NCI-H146 treated with DMSO at 0.1 percent for 48 hours (cell line): ENCODE results near the gene PRSS57.

Experiments
- DNase-seq: peaks from one replicate; lab custom pipeline; 2025; ENCODE audit not compliant: unreplicated experiment; lab: John Stamatoyannopoulos, UW

Gene PRSS57

DNA sequence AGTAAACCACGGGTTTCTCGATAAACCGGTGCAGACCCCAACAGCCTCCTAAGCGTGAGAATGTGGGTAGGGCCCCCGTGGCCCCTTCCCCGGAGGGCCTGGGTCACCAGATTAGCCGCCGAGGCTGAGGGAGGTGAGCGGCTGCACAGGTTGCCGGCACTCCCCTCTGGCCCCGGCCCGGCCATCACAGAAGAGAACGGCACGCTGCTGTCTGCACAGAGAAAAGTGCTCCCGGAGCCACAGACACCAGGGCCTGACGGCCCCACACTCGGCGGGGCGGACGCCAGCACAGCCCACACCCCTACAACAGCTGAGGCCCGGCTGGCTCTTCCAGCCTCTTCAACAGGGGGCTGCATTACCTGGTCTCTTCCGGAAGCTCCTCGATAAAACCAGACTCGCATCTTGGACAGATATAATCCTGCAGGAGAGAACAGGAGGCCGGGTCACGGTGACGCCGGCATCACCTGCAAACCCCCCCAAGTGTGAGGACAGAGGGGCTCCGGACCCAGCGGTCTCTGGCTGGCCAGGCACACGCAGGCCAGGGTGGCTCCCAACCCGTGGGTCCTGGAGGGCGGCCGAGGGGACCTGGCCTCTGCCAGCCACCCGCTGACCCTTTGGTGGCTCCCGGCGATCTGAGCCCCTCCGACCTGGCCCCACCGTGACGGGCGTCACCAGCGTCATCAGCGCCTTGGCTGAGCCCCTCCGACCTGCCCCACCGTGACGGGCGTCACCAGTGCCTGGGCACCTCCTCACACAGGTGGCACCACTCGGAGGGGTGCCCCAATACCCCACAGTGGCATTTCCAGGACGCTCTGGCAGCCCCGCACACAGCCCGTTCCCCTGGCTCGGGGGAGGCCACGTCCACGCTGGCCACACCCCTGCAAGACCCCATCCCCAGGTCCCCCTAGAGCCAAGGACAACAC, 42.5 kb downstream of the PRSS57 start:
- DNase-seq: no peak

DNA sequence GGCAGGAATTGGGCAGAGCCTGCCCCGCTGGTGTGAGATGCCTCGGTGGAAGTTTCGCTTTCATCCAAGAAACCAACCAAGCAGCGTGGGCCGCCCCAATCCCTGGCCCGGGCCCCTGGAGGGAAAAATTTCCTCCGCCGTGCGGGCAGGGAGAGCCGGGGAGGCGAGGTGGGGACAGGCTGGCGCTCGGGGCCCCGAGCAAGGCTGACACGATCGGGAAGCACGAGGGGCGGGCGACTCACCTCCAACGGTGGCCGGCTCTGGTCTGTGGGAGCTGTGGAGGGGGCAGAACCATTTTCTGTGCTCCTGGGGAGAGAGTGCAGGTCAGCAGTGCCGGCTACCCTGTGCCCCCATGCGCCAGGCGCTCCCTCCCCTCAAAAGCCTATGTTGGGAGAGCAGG, 43.3 kb downstream of the PRSS57 start:
- DNase-seq: no peak

DNA sequence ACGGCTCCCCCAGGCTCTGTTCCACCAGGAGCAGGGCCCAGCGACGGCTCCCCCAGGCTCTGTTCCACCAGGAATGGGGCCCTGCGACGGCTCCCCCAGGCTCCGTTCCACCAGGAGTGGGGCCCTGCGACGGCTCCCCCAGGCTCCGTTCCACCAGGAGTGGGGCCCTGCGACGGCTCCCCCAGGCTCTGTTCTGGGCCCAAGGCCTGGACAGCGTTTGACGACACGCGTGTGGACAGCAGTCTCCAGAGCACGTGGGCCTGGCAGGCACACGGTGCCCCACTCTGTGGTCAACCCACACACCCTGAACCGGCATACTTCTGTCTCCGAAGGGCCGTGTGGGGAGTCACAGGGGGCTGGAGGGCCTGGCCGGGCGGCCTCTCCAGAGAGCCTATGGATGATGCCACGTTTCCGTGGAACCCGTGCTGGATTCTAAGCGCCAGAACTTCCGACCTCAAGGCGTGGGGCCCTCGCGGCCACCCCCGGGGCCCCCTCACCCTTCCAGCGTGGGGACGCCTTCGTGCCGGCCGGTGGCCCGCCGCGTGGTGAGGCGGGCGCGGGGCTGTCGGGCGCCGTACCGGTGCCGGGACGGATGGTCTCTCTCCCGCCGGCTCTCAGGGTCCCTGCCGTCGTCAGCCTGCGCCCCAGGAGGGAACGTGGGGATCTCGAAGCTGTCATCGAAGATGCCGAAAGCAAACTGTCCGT, 44.0 kb downstream of the PRSS57 start:
- no peak for DNase-seq

DNA sequence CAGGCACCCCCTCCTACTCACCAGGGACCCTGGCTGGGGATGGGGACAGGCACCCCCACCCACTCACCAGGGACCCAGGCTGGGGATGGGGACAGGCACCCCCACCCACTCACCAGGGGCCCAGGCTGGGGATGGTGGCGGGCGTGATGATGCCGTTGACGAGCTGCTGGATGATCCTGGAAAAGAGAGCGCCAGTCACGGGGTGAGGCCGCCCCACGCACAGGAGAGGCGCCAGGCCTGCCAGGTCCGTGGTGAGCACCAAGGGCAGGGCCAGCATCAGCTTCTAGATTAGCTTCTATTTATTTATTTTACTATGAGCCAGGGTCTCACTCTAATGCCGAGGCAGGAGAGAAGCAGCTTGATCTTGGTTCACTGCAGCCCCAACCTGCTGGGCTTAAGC, 45.1 kb downstream of the PRSS57 start:
- DNase-seq: no peak

DNA sequence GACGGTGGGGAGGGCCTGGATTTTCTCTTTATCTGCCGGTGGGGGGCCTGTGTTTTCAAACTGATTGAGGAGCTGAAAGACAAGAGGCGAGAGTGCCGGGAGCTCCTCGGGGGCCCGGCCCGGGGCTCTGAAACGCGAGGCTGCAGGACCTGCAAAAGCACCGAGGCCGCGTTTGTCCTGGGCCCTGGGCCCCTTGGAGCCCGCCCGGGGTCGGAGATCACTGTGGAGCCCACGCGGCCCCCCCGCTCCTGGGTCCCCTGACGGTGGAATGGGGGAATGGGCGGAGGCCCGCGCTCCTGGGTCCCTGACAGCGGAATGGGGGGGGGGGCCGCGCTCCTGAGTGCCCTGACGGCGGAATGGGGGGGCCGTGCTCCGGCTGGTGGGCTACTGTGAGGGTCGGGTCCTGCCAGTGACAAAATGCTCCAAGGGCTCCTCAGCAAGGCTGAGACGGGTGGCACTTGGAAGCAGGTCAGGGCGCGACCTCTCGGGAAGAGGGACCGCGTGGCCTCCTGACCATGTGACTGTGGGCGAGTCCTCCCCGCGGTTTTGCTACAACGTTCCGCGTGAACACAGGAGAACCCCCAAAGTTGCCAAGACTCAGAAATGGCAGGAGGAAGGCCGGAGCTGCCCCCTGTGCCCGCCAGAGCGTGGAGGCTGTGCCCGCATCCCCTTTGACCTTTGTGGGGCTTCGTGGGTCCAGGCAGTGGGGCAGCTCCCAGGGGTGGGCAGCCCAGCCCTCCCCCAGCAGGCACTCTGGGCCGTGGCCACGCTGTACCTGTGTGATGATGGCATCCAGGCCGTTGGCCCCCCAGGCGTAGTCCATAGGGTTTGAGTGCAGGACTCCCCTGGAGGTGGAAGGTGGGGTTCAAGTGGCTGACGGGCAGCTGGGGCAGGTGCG, 46.1 kb downstream of the PRSS57 start:
- DNase-seq: no peak

DNA sequence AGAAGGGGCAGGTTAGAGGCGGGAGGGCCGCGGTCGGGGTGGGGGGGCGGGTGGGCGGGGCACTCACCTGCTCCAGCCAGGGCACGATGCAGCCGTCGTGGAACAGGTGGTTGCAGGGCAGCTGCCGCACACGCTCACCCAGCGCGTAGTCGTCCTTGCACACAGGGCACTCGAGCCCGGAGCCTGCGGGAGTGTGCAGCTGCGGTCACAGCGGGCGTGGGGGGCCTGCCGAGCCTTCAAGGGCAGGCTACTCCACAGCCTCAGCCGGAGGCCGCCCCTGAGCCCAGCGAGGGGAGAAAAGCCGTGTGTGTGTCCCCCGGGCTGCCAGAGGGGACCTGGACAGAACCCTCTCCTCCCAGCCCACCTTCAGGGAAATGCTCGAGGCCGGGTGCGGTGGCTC, 46.9 kb downstream of the PRSS57 start:
- no peak for DNase-seq

DNA sequence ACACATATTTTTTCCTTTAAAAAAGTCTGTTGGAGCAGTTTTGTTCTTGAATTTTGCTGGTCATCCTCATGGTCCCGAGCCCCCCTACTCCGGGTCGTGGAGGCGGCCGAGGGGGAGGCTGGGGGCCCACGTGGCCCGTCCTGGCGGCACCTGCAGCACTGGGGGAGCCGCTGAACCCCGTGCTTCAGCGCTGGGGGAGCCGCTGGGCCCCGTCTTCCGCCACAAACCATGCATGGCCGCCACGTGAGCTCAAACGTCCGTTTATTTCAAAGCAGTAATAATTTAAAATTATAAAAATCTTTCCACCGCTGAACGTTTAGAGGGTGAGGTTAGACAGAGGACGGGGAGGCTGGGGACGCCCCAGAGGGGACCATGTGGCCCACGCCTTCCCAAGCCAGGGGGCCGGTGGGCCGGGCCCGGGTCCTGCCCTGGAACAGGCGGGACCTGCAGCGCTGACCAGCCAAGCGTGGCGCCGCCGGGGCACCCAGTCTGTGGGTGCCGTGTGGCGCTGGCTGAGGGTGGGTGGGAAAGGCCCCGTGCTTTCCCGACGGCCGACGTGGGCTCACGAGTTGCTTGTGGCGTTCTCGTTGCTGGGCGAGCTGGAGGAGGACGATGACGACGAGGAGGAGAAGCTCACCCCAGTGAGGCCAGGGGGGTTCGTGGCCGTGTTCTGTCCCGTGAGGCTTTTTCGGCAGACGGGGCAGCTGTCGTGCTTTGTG, 47.5 kb downstream of the PRSS57 start:
- DNase-seq: no peak

DNA sequence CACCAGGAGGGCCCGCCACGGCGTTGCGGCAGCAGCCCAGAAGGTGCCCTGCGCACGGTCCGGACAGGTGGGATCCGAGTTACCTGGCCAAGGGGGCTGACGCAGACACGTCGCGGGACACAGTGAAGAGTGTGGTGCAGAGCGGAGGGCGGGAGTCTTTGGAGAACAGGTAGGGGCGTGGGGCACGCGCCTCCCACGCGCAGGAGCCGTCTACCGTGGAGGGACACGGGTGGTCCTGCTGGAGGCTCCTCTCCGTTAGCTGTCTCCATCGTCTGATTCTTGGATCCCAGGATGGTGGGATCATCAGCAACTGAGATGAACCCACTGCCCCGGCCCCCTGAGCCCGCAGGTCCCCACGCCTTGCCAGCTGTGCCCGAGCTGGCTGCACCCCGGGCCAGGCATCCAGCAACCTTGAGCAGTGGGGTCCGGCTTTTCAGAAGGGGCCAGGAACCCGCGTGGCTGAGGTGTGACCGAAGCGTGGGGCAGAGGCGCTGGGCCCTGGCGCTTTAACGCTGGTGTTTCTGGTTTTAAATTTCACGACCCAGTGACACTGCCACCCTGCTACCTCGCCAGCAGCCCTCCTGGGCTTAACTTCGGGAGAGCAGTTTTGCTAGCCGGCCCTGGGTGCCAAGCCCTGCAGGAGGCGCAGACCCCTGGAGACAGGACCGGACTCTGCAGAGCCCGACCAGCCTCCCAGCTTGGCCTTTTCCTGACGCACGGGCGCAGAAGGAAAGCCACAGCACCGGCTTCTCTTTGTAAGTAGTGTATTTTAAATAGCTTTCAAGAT, 48.3 kb downstream of the PRSS57 start:
- no peak for DNase-seq

DNA sequence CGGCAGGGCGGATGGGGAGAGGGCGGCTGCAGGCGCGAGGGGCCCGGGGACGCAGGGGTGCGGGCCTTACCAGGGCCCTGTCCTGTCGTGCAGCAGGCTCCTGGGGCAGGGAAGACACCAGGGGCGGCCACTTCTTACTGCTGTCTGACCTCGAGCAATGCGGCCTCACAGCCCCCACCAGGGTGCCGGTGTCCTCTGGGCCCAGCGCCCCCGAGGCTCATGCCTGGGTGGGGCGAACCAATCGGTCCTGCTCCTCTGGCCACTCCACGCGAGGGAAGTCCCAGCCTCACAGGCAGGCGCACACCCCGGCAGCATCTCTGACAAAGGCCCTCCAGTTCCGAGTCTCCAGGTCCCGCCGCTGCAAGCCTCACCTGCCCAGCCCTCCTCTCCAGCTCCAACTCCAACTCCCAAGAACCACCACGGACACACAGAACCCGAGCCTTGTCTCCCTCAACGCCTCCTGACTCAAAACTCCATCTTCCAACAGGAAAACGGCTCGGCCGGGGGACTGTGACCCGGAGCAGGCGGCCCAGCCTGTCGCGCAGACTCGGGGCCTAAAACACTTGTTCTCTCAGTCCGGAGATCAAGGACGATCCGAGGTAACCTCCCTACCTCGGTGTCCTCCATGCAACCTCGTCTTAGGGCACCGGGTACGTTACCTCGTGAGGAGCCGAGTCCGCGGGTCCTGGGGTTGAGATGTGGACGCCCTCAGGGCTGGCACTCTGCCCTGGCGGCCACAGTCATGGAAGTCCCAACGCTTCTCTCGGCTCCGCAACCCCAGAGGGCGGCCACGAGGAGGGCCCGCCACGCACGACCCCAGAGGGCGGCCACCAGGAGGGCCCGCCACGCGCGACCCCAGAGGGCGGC, 49.1 kb downstream of the PRSS57 start:
- no peak for DNase-seq

DNA sequence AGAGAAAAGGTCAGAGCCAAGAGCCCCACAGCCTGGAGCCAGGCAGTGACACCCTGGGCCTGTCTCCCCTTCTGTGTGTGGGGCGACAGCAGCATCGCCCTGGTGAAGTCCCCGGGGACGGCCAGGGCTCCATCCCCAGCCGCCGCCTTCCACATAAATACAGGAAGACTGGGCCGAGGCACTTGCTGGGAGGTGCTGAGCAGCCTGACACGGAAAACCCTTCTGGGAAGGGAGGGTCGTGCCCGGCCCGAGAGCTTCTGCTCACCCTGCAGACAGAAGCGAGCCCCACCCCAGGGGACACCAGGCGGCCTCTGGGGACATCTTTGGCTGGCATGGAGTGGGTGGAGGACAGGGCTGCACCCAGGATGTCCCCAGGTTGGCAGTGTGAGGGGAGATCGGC, 50.5 kb downstream of the PRSS57 start:
- DNase-seq: no peak

DNA sequence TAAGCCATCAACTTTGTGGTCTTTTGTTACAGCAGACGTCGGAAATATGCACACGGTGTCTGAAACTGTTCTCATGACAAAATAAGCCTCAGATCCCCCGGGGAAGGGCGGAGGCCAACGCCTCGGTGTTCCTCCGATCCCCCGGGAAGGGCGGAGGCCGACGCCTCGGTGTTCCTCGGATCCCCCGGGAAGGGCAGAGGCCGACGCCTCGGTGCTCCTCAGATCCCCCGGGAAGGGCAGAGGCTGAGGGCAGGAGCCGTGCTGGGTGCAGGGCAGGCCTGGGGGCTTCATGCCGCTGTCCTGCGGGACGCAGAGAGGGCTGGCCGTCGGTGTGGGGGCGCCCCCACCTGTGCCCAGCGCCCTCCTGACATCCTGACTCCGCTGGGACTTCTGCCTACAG, 50.9 kb downstream of the PRSS57 start:
- DNase-seq: no peak

DNA sequence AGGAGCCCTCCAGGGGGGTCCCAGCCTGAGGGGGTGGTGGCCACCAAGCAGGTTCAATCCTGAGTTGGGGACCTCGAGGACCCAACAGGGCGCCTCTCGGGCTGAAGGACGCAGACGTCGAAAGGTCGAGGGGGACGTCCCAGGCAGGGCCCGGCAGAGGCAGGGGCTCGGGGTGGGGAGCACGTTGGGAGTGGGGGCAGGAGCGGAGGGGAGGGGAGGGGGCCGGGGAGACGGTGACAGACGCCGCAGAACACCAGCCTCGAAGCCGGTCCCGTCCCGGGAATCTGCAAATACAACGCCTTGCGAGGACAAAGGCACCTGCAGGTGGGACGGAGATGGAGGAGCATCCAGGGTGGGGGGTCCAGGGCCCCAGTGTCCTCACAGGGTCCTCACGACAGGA, 51.5 kb downstream of the PRSS57 start:
- DNase-seq: no peak

DNA sequence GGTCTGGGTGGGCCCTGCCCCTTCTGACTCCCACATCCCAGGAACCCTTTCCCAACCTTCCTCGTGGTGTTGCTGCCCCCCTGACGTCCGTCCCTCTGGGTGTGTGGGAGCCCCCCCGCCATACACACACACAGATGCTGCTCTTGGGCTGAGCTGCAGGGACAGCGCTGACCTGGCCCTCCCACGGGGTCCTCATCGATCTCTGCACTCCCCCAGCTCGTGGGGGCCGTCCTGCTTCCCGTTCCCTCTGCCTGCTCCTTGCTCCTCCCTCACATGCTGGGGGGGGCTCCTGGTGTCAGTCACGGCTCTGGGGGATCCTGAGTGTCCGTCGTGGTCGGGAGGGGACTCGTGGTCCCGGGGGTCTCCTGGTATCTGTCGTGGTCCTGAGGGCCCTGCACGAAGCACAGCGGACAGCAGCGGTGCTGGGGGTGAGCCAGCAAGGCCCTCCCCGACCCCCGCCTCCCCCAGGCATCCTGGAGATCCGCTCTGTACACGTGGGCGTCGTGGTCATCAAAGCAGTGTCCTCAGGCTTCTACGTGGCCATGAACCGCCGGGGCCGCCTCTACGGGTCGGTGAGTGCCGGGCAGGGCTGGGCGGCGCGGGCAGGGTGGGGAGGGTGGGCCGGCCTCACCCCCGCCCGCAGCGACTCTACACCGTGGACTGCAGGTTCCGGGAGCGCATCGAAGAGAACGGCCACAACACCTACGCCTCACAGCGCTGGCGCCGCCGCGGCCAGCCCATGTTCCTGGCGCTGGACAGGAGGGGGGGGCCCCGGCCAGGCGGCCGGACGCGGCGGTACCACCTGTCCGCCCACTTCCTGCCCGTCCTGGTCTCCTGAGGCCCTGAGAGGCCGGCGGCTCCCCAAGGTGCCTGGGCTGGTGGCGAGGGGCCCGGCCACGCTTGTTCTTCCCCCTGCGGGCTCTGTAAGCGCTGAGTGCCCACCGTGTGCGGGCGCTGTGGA, 52.2 kb downstream of the PRSS57 start:
- DNase-seq: no peak

DNA sequence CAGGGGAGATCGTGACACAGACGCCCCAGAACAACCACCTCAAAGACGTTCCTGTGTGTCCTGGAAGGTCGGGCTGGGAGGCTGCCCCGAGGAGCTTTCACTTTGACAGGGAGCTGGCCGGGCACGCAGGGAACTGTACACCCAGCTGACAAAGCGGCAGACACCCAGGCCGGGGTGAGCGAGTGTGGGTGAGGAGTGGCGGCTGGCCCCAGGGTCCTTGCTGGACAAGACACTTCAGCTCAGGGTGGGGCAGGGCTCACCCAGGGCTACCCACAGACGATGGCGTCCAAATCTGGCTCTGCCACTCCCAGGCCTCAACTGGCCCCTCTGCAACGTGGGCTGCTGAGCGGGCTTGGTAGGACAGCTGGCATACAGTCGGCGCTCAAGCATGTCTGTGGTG, 53.5 kb downstream of the PRSS57 start:
- no peak for DNase-seq

DNA sequence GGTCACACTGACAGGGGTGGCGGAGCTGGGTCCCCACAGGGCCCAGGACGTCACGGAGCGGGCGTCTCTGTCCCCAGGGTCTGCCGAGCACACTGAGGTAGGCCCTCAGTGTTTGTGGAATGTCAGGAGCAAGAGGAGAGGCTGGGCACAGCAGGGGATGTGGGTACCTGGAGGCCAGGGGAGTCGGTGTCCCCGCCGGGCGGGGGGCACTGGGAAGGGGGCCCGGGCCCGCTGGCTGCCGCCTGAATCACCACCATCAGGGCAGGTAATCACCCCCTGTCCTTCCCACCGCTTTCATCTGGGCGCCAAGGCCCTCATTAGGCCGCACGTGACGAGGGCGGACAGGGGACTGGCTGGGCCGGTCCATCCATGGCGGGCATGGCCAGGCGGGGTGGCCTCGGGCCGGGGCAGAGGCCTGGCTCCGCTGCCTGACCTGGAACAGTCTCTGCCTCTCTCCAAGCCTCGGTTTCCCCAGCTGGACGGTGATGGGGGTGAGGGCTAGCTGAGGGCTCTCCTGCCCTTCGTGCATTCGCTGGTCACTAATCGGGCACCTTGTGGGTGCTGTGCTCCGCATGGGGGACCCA, 54.6 kb downstream of the PRSS57 start:
- no peak for DNase-seq

DNA sequence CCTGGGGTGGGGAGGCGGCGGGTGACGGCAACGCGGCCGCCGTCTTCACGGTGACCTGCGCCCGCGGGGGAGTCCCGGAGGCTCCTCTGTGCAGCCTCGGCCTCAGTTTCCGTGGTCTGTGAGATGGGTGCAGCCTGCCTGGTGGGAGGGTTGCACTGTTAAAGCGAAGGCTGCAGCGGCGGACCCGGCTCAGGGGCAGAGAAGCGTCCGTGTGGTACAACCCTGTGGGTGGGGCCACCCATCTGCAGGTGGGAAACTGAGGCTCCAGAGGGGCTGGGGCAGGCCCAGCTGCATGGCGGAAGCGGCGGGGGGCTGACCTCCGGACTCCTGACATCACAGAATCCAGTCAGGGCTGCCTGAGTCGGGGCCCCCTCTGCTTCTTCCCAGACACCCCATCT, 55.1 kb downstream of the PRSS57 start:
- no peak for DNase-seq
